H1 (cell line): ENCODE data around the gene SLC3A2. TPM values are rescaled to one million over a fixed set of nuclear protein-coding genes. Genes with fewer than 3 reads are reported as not detected.

Experiments used
- CTCF ChIA-PET: fragments of 300-600 bp; sonication (Branson Sonifier 250); formaldehyde crosslinking; loops from one replicate; lab custom pipeline; 2021; ENCODE audit not compliant: partially characterized antibody; lab: Charles Lee
- POLR2A ChIA-PET: fragments of 300-600 bp; sonication (Branson Sonifier 250); formaldehyde crosslinking; loops from one replicate; lab custom pipeline; 2021; ENCODE audit warnings: inconsistent platforms; ENCODE audit not compliant: partially characterized antibody; lab: Charles Lee
- DNase-seq, 2 experiments: peaks; one replicate each; pipeline versions ENCODE4 v3.0.0 to v3.0.0-alpha.2; 2010 to 2022; ENCODE audit warnings: low spot score in 2 of 2, low read depth in 1 of 2, mixed read lengths in 1 of 2
- FAIRE-seq: peaks from 2 replicates; lab custom pipeline; 2011; peaks lifted over from hg19 to GRCh38; lab: Jason Lieb, UNC
- H2AFZ ChIP-seq: 2 replicates; pipeline ENCODE4 v1.8.1; 2012; ENCODE audit warnings: low read length, inconsistent platforms
- H2AK5ac ChIP-seq: 2 replicates; pipeline ENCODE4 v1.6.1; 2013; ENCODE audit warnings: low read depth, low read length
- H2BK120ac ChIP-seq: replicated peaks from 2 replicates; pipeline ENCODE3; 2013; ENCODE audit warnings: low read depth, low read length, inconsistent platforms
- H2BK12ac ChIP-seq: 2 replicates; pipeline ENCODE4 v1.6.1; 2013; ENCODE audit warnings: low read depth, low read length
- H2BK15ac ChIP-seq: 2 replicates; pipeline ENCODE4 v1.6.1; 2013; ENCODE audit warnings: low read length
- H2BK20ac ChIP-seq: 2 replicates; pipeline ENCODE4 v1.6.1; 2013; ENCODE audit warnings: low read length
- H2BK5ac ChIP-seq: 2 replicates; pipeline ENCODE4 v1.6.1; 2013; ENCODE audit warnings: low read depth, low read length
- H3K14ac ChIP-seq: 2 replicates; pipeline ENCODE4 v1.6.1; 2013; ENCODE audit warnings: inconsistent platforms; ENCODE audit not compliant: insufficient read length
- H3K18ac ChIP-seq: 2 replicates; pipeline ENCODE4 v1.6.1; 2013; ENCODE audit warnings: low read length; ENCODE audit errors: extremely low read depth
- H3K23ac ChIP-seq: 2 replicates; pipeline ENCODE4 v1.6.1; 2013; ENCODE audit warnings: inconsistent platforms; ENCODE audit not compliant: insufficient read length
- H3K23me2 ChIP-seq: 2 replicates; pipeline ENCODE4 v1.6.1; 2013; ENCODE audit warnings: low read depth, low read length
- H3K27ac ChIP-seq: 2 replicates; pipeline ENCODE4 v1.6.1; 2011; ENCODE audit warnings: low read depth, low read length, inconsistent platforms
- H3K27me3 ChIP-seq, 4 experiments: replicated peaks in 1 of 4; 1 replicate in 1 of 4; 2 replicates in 3 of 4; pipeline versions ENCODE4 v1.6.1 to v1.8.1; 2011 to 2013; ENCODE audit warnings: low read length in 3 of 4, mild to moderate bottlenecking in 3 of 4, inconsistent platforms in 2 of 4, mixed read lengths in 2 of 4, moderate library complexity in 1 of 4; ENCODE audit not compliant: control insufficient read depth in 3 of 4, insufficient read depth in 3 of 4; ENCODE audit errors: extremely low read depth in 1 of 4
- H3K36me3 ChIP-seq, 4 experiments: 2 replicates each; pipeline versions ENCODE4 v1.6.1 to v1.8.1; 2011 to 2013; ENCODE audit warnings: mild to moderate bottlenecking in 4 of 4, low read length in 3 of 4, moderate library complexity in 2 of 4, control low read depth in 1 of 4, inconsistent platforms in 1 of 4; ENCODE audit not compliant: insufficient read depth in 4 of 4, control insufficient read depth in 2 of 4
- H3K4ac ChIP-seq: replicated peaks from 2 replicates; pipeline ENCODE3; 2013; ENCODE audit warnings: low read length, low read depth, mixed read lengths, inconsistent platforms; ENCODE audit not compliant: insufficient read length
- H3K4me1 ChIP-seq, 4 experiments: replicated peaks in 1 of 4; 1 replicate in 1 of 4; 2 replicates in 3 of 4; pipeline versions ENCODE4 v1.6.1 to v1.8.1; 2011 to 2013; ENCODE audit warnings: low read length in 3 of 4, inconsistent platforms in 2 of 4, mixed read lengths in 1 of 4; ENCODE audit not compliant: insufficient read depth in 4 of 4, control insufficient read depth in 3 of 4
- H3K4me2 ChIP-seq, 2 experiments: 2 replicates each; pipeline versions ENCODE4 v1.6.1 to v1.8.1; 2011 to 2013; ENCODE audit warnings: low read depth in 2 of 2, low read length in 2 of 2, control low read depth in 1 of 2, inconsistent platforms in 1 of 2, mild to moderate bottlenecking in 1 of 2; ENCODE audit not compliant: insufficient read depth in 1 of 2
- H3K4me3 ChIP-seq, 4 experiments: fragments of 200-600, 300-600 bp in 1 of 4; sonication (generic), shearing (Covaris generic), sonication (Bioruptor Twin) in 1 of 4; 2 replicates each; pipeline versions ENCODE4 v1.5.1 to v1.8.1; 2011 to 2016; ENCODE audit warnings: low read length in 4 of 4, low read depth in 3 of 4, control low read depth in 2 of 4, inconsistent platforms in 2 of 4, mild to moderate bottlenecking in 2 of 4, mixed read lengths in 1 of 4, moderate library complexity in 1 of 4; ENCODE audit not compliant: insufficient read depth in 2 of 4; ENCODE audit errors: extremely low read depth in 1 of 4
- H3K56ac ChIP-seq: replicated peaks from 2 replicates; pipeline ENCODE3; 2013; ENCODE audit warnings: low read depth, mild to moderate bottlenecking, mixed read lengths, low read length, inconsistent platforms; ENCODE audit not compliant: insufficient read length
- H3K79me1 ChIP-seq: 2 replicates; pipeline ENCODE4 v1.6.1; 2013; ENCODE audit warnings: low read depth, low read length, control low read depth
- H3K79me2 ChIP-seq, 2 experiments: 2 replicates each; pipeline versions ENCODE4 v1.6.1 to v1.8.1; 2012 to 2013; ENCODE audit warnings: low read length in 2 of 2, mild to moderate bottlenecking in 2 of 2, inconsistent platforms in 1 of 2; ENCODE audit not compliant: insufficient read depth in 2 of 2, control insufficient read depth in 1 of 2
- H3K9ac ChIP-seq, 4 experiments: replicated peaks in 1 of 4; 1 replicate in 1 of 4; 2 replicates in 3 of 4; pipeline versions ENCODE4 v1.6.1 to v1.8.1; 2011 to 2013; ENCODE audit warnings: low read depth in 3 of 4, low read length in 3 of 4, control low read depth in 2 of 4, mild to moderate bottlenecking in 2 of 4, moderate library complexity in 2 of 4, inconsistent platforms in 1 of 4; ENCODE audit errors: extremely low read depth in 1 of 4
- H3K9me3 ChIP-seq, 2 experiments: 2 replicates each; pipeline versions ENCODE4 v1.6.1 to v1.8.1; 2012 to 2013; ENCODE audit warnings: mild to moderate bottlenecking in 2 of 2, moderate library complexity in 2 of 2, control low read depth in 1 of 2, inconsistent platforms in 1 of 2, low read depth in 1 of 2, low read length in 1 of 2, mixed read lengths in 1 of 2; ENCODE audit not compliant: insufficient read depth in 2 of 2
- H4K20me1 ChIP-seq, 2 experiments: replicated peaks in 1 of 2; 2 replicates each; pipeline versions ENCODE3 to v1.8.1; 2011 to 2013; ENCODE audit warnings: inconsistent platforms in 2 of 2, low read length in 2 of 2, mild to moderate bottlenecking in 1 of 2; ENCODE audit not compliant: insufficient read depth in 2 of 2, control insufficient read depth in 1 of 2
- H4K5ac ChIP-seq: 2 replicates; pipeline ENCODE4 v1.6.1; 2013; ENCODE audit warnings: low read length, low read depth, mixed read lengths, inconsistent platforms; ENCODE audit not compliant: insufficient read length
- H4K8ac ChIP-seq: 2 replicates; pipeline ENCODE4 v1.8.0; 2013; ENCODE audit warnings: mild to moderate bottlenecking, moderate library complexity, low read length, inconsistent platforms; ENCODE audit not compliant: insufficient read depth; ENCODE audit errors: extremely low read depth
- H4K91ac ChIP-seq: replicated peaks from 2 replicates; pipeline ENCODE3; 2013; ENCODE audit warnings: low read length, mixed read lengths, inconsistent platforms; ENCODE audit not compliant: insufficient read length
- ATF3 ChIP-seq: IDR thresholded peaks from 2 replicates; pipeline ENCODE4 v1.6.1; 2011; ENCODE audit warnings: low read depth, mild to moderate bottlenecking, low read length; ENCODE audit not compliant: insufficient read depth
- CHD2 ChIP-seq: IDR thresholded peaks from 2 replicates; pipeline ENCODE4 v1.6.1; 2012; ENCODE audit warnings: low read length, improper control_type of control experiment
- HDAC2 ChIP-seq, 2 experiments: fragments of 300-600 bp in 1 of 2; sonication (generic) in 1 of 2; IDR thresholded peaks; 2 replicates each; pipeline ENCODE4 v1.6.1; 2011 to 2012; ENCODE audit warnings: low read depth in 2 of 2, low read length in 2 of 2, mild to moderate bottlenecking in 2 of 2, moderate library complexity in 2 of 2, borderline replicate concordance in 1 of 2, inconsistent platforms in 1 of 2
- RAD21 ChIP-seq, 2 experiments: IDR thresholded peaks in 1 of 2; conservative IDR thresholded peaks in 1 of 2; 2 replicates each; pipeline ENCODE4 v1.6.1; 2011; ENCODE audit warnings: low read depth in 2 of 2, low read length in 2 of 2, improper control_type of control experiment in 1 of 2, inconsistent platforms in 1 of 2, mild to moderate bottlenecking in 1 of 2, moderate library complexity in 1 of 2
- TBP ChIP-seq: IDR thresholded peaks from 2 replicates; pipeline ENCODE4 v1.6.1; 2011; ENCODE audit warnings: low read depth, low read length, improper control_type of control experiment
- WGBS, 2 experiments: shearing (Covaris generic) in 1 of 2; methylation state at CpG; one replicate each; pipeline versions ENCODE4 v1.1.6 to v1.1.7; 2013 to 2015; ENCODE audit warnings: low lambda C conversion rate in 2 of 2, mixed read lengths in 2 of 2, inconsistent platforms in 1 of 2, low coverage in 1 of 2, missing lambda C conversion rate in 1 of 2; ENCODE audit not compliant: insufficient replicate concordance in 2 of 2, insufficient coverage in 1 of 2, insufficient read length in 1 of 2; ENCODE audit errors: extremely low coverage in 1 of 2, missing lambda C conversion rate in 1 of 2; 5-methylcytosine and 5-hydroxymethylcytosine counted together
- polyA plus RNA-seq, 7 experiments: library from polyadenylated mRNA; depleted of rRNA in 3 of 7; stranded (reverse) in 5 of 7; unstranded in 2 of 7; fragments of >200 nt in 5 of 7; fragments of 200-250 nt in 2 of 7; gene quantifications; 1 replicate in 5 of 7; 2 replicates in 1 of 7; 4 replicates in 1 of 7; pipeline versions ENCODE4 v1.2.1 to v1.2.3, GENCODE V29; 2011 to 2013; ENCODE audit warnings: missing spikeins in 2 of 7, mixed read lengths in 2 of 7
- total RNA-seq: library from RNA; stranded (reverse); fragmentation: NEBNext Ultra II Directional; extraction: Animal tissue kit (Norgen Biotek cat#: 25700); gene quantifications from 2 replicates; pipeline ENCODE4 v1.2.1, GENCODE V29; 2021

Gene SLC3A2
- total and polyA plus RNA-seq, 2 of the 8 experiments (the other 6 are each of a cell fraction or from before 2014, with no cell fraction given), result 410 to 435 TPM

- H3K14ac ChIP-seq, result no peak overlapping the region
- no peak overlapping the region for H4K5ac ChIP-seq
- H2AK5ac ChIP-seq, result peak overlapping the region; percentile 32; the same call in 1 of the 2 replicates
- H3K27ac ChIP-seq, result no peak overlapping the region
- H3K18ac ChIP-seq, result peak overlapping the region; percentile 96
- no peaks in the 10 kb centered on the region for H3K36me3 ChIP-seq
- H3K9ac ChIP-seq, result 0 out of 7 replicates have a peak overlapping the region, but pooled peaks of 1 of the 4 experiments have one; percentile 4
- peak overlapping the region; percentile 63 for H2BK120ac ChIP-seq
- H3K56ac ChIP-seq, result no peak overlapping the region
- peak overlapping the region; percentile 100 for H2BK15ac ChIP-seq
- peak overlapping the region; percentile 100; the same call in 1 of the 2 replicates for H2BK20ac ChIP-seq
- WGBS, 2 experiments, result 94% methylated on average over 26 of the region's 27 CpGs; no CpG with 5 or more reads in 1 of the 2 experiments
- H3K23ac ChIP-seq, result no peak overlapping the region
- ChIA-PET POLR2A (interaction anchor here (0.6 to 57.8 kb wide), 7 partner anchors 13 to 245 kb away, joined by 3 to 2104 read pairs (median 9); partner anchors contain the start of genes C11orf98, CHRM1, CSKMT and SLC3A2), CTCF (interaction anchor here (1.0 to 12.1 kb wide), 9 partner anchors 15 to 569 kb away, joined by 3 to 435 read pairs (median 43); partner anchors contain the start of genes CHRM1, SLC22A8 and SLC3A2)
- H4K20me1 ChIP-seq, result no peaks in the 10 kb centered on the region
- no peaks in the 10 kb centered on the region for H3K79me2 ChIP-seq
- H3K9me3 ChIP-seq, result no peaks in the 10 kb centered on the region
- peak overlapping the region; percentile 62 to 64; a peak in 3 of 4 replicates for H3K4me2 ChIP-seq
- H3K4me3 ChIP-seq, result peak overlapping the region in 3 of 4 experiments; percentile 11 to 49 (median 34); a peak in 4 of 8 replicates
- H4K8ac ChIP-seq, result peak overlapping the region; percentile 76
- DNase-seq, result no peak
- no peak for FAIRE-seq
- H2BK5ac ChIP-seq, result peak overlapping the region; percentile 95
- H2BK12ac ChIP-seq, result peak overlapping the region; percentile 100; the same call in 1 of the 2 replicates
- no peak overlapping the region for H2AFZ ChIP-seq
- peak overlapping the region; percentile 99 for H4K91ac ChIP-seq
- TF ChIP-seq RAD21 (IDR thresholded peaks at IDR 0.05 in 1 of 2, conservative IDR thresholded peaks at IDR 0.05 in 1 of 2; ENCODE audit: low read depth in 2 of 2, low read length in 2 of 2), result peak in 1 of 2 experiments; percentile 12; a peak in 1 of 4 replicates
- no peak for TF ChIP-seq ATF3
- TF ChIP-seq TBP, result no peak
- no peak for TF ChIP-seq CHD2
- TF ChIP-seq HDAC2 (IDR thresholded peaks at IDR 0.05; ENCODE audit: borderline replicate concordance in 1 of 2, low read depth in 2 of 2, low read length in 2 of 2), result no peak
- peaks cover 3% of the 10 kb centered on the region; the same call in 1 of the 2 replicates for H3K23me2 ChIP-seq
- H3K4ac ChIP-seq, result no peak overlapping the region
- H3K79me1 ChIP-seq, result no peaks in the 10 kb centered on the region
- H3K27me3 ChIP-seq, result peaks cover 0 to 3% (median 1%) of the 10 kb centered on the region in 4 experiments; a peak in 2 of 7 replicates
- H3K4me1 ChIP-seq, result peaks cover 9 to 27% (median 16%) of the 10 kb centered on the region in 4 experiments
Measured at GRCh38 chr11:62910141-62910882, 29.6 kb downstream of the SLC3A2 start.
